Prostate gland (tissue), 2 donors: ENCODE measurements around the gene FAM13B. TPM values are rescaled to one million over a fixed set of nuclear protein-coding genes. Genes with fewer than 3 reads are reported as not detected.

Source experiments
- DNase-seq: peaks from one replicate; pipeline ENCODE4 v3.0.0-alpha.2; 2019; ENCODE audit warnings: low spot score
- H3K27ac ChIP-seq, 2 donors: fragments of 200-600 bp; sonication (generic); 2 replicates each; pipeline ENCODE4 v1.5.1; 2017 to 2019
- H3K27me3 ChIP-seq: fragments of 200-600 bp; sonication (generic); replicated peaks from 2 replicates; pipeline ENCODE4 v1.5.1; 2019; ENCODE audit not compliant: insufficient read depth
- H3K36me3 ChIP-seq, 2 donors: fragments of 200-600 bp; sonication (generic); 1 replicate in 1 of 2; 2 replicates in 1 of 2; pipeline versions ENCODE4 v1.5.1 to v1.8.1; 2017 to 2019
- H3K4me1 ChIP-seq: fragments of 200-600 bp; sonication (generic); replicated peaks from 2 replicates; pipeline ENCODE4 v1.5.1; 2019
- H3K4me3 ChIP-seq, 2 donors: fragments of 200-600 bp; sonication (generic); 2 replicates each; pipeline ENCODE4 v1.5.1; 2017 to 2019
- H3K9me3 ChIP-seq: fragments of 200-600 bp; sonication (generic); 2 replicates; pipeline ENCODE4 v1.5.1; 2017
- POLR2A ChIP-seq: fragments of 450-650 bp; IDR thresholded peaks from one replicate; pipeline ENCODE4 v1.6.1; 2016; ENCODE audit warnings: antibody characterized with exemption, mild to moderate bottlenecking
- POLR2AphosphoS5 ChIP-seq: sonication (generic); formaldehyde crosslinking; IDR thresholded peaks from one replicate; pipeline ENCODE4 v1.6.1; 2017; ENCODE audit warnings: antibody characterized with exemption
- WGBS: methylation state at CpG from one replicate; pipeline ENCODE4 v1.1.5; 2018; 5-methylcytosine and 5-hydroxymethylcytosine counted together
- intact Hi-C: fragments of 100-400 bp; cut with DNase I; formaldehyde crosslinking; loops from one replicate; pipeline ENCODE4 v1.14.2; 2022
- total RNA-seq, 2 donors: library from RNA; depleted of rRNA; stranded (reverse); fragments of >200 nt; gene quantifications; one replicate each; pipeline ENCODE4 v1.1.0, GENCODE V29; 2016
- TF ChIP-seq, protein P1 (sequence below), 4 experiments: fragments of 200-600 bp in 2 of 4; fragments of 450-650 bp in 2 of 4; sonication (generic) in 2 of 4; IDR thresholded peaks; 1 replicate in 3 of 4; 2 replicates in 1 of 4; pipeline ENCODE4 v1.5.1; 2016 to 2019; ENCODE audit warnings: antibody characterized with exemption in 4 of 4, mild to moderate bottlenecking in 2 of 4, moderate library complexity in 2 of 4

The FAM13B gene
- total RNA-seq, 2 donors from 2014 or later = 34.4 to 107 TPM

DNA sequence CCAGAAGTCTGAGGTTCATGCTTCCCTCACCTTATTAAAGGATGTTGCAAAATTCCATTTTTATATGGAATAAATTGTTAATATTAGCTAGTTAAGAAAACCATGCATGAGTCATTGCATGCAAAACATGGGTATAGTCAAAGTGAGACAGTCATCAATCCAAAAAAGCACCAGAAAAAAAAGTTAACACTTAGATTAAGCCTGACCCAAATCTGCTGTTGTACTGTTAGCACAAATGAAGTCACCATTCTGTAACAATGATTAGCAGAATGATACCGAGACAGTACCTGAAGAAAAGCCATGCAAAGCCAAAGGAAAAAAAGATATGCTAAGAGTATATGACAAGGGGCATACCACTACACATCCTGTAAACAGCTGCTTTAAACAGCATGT lies 94.1 kb downstream of the FAM13B start:
- 89% methylated on average over 1 of the region's 1 CpG for WGBS
- no peaks in the 10 kb centered on the region for H3K4me1 ChIP-seq
- H3K36me3 ChIP-seq = peaks cover 0 to 5% of the 10 kb centered on the region in 2 donors
- intact Hi-C loops = no loop called here
- no peak for TF ChIP-seq POLR2A
- TF ChIP-seq, protein P1, sequence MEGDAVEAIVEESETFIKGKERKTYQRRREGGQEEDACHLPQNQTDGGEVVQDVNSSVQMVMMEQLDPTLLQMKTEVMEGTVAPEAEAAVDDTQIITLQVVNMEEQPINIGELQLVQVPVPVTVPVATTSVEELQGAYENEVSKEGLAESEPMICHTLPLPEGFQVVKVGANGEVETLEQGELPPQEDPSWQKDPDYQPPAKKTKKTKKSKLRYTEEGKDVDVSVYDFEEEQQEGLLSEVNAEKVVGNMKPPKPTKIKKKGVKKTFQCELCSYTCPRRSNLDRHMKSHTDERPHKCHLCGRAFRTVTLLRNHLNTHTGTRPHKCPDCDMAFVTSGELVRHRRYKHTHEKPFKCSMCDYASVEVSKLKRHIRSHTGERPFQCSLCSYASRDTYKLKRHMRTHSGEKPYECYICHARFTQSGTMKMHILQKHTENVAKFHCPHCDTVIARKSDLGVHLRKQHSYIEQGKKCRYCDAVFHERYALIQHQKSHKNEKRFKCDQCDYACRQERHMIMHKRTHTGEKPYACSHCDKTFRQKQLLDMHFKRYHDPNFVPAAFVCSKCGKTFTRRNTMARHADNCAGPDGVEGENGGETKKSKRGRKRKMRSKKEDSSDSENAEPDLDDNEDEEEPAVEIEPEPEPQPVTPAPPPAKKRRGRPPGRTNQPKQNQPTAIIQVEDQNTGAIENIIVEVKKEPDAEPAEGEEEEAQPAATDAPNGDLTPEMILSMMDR (IDR thresholded peaks at IDR 0.05) = no peak
- TF ChIP-seq POLR2AphosphoS5 = no peak
- H3K27me3 ChIP-seq = no peaks in the 10 kb centered on the region
- DNase-seq = no peak
- H3K9me3 ChIP-seq = no peaks in the 10 kb centered on the region
- no peak overlapping the region for H3K4me3 ChIP-seq
- H3K27ac ChIP-seq = no peak overlapping the region

DNA sequence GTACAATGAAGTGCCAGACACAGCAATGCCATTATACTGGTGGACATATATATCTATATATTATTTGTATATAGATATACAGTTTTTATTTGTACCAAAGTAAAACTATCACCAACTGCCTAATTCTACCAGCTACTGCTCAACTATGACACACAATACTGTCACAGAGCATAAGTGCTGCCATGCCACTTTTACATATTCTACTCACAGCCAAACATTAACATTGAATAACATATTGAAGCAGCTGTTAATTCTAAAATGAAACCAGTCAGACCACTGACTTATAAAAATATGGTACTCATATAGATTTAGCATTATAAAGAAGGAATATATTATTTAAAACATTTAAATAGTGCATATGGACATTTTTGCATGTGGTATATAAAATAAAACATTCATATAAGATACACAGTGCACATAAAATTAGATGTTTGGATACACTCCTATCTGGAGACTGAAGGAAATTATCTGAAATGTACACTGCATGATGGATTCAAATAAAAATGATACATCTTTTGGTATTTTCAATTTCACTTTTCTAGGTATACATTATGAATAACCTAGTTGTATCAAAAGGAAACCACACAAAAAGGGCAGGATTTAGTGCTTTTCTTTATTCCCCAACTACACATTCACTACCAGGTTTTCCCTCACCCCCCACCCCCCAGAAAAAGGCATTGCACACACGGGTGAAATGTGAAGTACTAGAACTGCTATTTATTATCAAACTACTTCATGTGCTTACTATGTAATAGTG lies 94.7 kb downstream of the FAM13B start:
- intact Hi-C loops = no loop called here
- WGBS = 67% methylated on average over 1 of the region's 1 CpG
- H3K36me3 ChIP-seq = peaks cover 0 to 5% of the 10 kb centered on the region in 2 donors
- no peak overlapping the region for H3K4me3 ChIP-seq
- H3K4me1 ChIP-seq = no peaks in the 10 kb centered on the region
- no peak for TF ChIP-seq POLR2AphosphoS5
- H3K27me3 ChIP-seq = no peaks in the 10 kb centered on the region
- H3K9me3 ChIP-seq = no peaks in the 10 kb centered on the region
- no peak for DNase-seq
- no peak overlapping the region for H3K27ac ChIP-seq

DNA sequence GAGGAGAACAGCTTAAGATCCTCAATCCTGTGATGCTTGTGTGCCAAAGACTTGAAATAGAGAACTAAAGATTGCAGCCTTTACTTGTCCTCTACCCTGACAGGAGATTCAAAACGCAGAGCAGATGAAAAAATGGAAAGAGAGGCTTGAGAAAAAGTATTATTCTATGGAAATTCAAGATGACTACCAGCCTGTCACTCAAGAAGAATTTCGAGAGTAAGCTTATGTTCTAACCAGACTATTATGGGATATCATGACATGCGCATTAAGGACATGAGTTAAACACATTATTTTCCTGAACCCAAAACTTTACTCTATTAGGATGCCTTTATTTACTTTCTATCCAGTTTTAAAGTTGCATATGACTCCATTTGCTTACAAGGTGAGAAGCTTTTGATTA lies 97.2 kb downstream of the FAM13B start:
- 73% methylated on average over 3 of the region's 3 CpGs for WGBS
- Histone ChIP-seq H3K27me3 (no peaks in the 10 kb centered on the region), H3K9me3 (no peaks in the 10 kb centered on the region), H3K4me1 (no peaks in the 10 kb centered on the region), H3K4me3 (no peak overlapping the region), H3K27ac (no peak overlapping the region), H3K36me3 (peaks cover 0 to 5% of the 10 kb centered on the region in 2 donors)
- DNase-seq = no peak
- TF ChIP-seq POLR2AphosphoS5 = no peak
- no peak for TF ChIP-seq POLR2A
- TF ChIP-seq, protein P1 (IDR thresholded peaks at IDR 0.05) = no peak
- intact Hi-C loops = no loop called here

DNA sequence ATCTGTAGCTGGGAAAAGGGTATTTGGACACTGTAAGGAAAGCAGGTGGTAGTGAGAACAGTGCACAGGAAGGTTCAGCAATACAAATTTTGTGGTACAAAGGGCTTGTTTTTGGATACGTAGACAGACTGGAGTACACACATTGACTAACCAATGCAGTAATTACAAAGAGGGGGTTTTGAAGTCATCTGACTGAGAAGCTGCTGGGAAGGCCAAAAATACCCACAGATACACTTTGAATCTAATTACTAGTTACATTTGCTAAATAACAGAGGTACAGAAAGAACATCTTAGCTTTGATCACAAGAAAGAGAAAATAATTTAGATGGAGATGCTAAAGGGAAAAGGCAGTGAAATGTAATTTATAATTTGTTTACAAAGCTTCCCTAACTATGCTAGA lies 97.7 kb downstream of the FAM13B start:
- H3K27me3 ChIP-seq = no peaks in the 10 kb centered on the region
- H3K9me3 ChIP-seq = no peaks in the 10 kb centered on the region
- intact Hi-C loops = no loop called here
- no peak for TF ChIP-seq POLR2AphosphoS5
- TF ChIP-seq POLR2A = no peak
- TF ChIP-seq, protein P1 (IDR thresholded peaks at IDR 0.05) = no peak
- H3K36me3 ChIP-seq = peaks cover 0 to 5% of the 10 kb centered on the region in 2 donors
- no peak overlapping the region for H3K27ac ChIP-seq
- DNase-seq = no peak
- H3K4me3 ChIP-seq = no peak overlapping the region
- no peaks in the 10 kb centered on the region for H3K4me1 ChIP-seq
- WGBS = 71% methylated on average over 1 of the region's 1 CpG

DNA sequence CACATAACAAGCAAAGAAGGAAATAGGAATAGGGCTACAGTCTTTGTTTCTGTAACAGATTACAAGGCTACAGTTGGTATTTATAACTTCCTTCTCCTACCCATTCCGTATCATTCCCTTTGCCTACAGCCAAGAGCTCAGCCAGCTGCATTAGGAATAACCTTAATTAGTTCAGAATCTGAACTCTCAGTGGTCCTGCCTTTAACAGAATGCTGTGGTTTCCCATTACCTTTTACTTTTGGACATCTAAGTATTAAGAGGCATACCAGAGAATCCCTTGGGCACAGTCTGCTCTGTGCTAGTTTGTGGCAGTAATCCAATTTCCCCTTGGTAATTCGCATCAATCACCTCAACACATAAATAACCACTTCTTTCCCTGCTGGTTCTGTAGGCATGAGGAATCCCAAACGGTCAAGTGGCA lies 99.4 kb downstream of the FAM13B start:
- DNase-seq = no peak
- WGBS = 29% methylated on average over 3 of the region's 3 CpGs
- Histone ChIP-seq H3K4me3 (no peak overlapping the region), H3K27me3 (no peaks in the 10 kb centered on the region), H3K27ac (no peak overlapping the region), H3K36me3 (no peaks in the 10 kb centered on the region), H3K4me1 (no peaks in the 10 kb centered on the region), H3K9me3 (no peaks in the 10 kb centered on the region)
- intact Hi-C loops = no loop called here
- TF ChIP-seq POLR2A (no peak), POLR2AphosphoS5 (no peak)
- TF ChIP-seq, protein P1 (IDR thresholded peaks at IDR 0.05) = no peak
